Stimulated activated CD8-positive, alpha-beta memory T cell treated with anti-CD3 and anti-CD28 coated beads, Interleukin-15, amount 100 ng/mL, for 4 hours (primary cell): ENCODE data around the gene NCR2.
"Not testable (repeated sequence)": the region's sequence is repeated elsewhere in the genome, so short reads cannot be mapped to it uniquely, and the experiment has no call there.

Source experiments
- DNase-seq, 2 donors: peaks; one replicate each; pipeline ENCODE4 v3.0.0-alpha.2; 2020; ENCODE audit warnings: low read depth in 2 of 2

The NCR2 gene, protein sequence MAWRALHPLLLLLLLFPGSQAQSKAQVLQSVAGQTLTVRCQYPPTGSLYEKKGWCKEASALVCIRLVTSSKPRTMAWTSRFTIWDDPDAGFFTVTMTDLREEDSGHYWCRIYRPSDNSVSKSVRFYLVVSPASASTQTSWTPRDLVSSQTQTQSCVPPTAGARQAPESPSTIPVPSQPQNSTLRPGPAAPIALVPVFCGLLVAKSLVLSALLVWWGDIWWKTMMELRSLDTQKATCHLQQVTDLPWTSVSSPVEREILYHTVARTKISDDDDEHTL

DNA sequence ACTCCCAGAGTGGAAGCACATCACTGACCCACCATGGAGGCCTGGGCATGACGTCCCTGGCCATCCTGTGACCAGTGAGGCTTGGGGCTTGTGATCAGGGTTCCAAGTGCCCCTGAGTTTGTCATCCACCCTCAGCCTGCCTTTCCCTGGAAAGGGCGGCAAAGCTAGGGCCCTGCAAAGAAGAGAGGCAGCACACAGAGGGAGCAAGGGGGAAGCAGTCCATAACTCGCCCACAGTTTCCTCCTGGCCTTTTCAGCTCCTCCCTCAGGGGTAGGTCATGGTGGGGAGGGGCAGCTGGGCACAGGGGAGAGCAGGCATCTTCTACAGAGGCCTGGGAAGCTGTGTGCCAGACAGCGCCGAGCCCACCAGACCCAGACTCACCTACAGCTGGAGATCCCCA is at the start of gene NCR2:
Gene NCR2 (plus strand): TSS at position 313 of the 400 bp plus-strand sequence. CDS start 269 bp downstream, outside the sequence.
- no peak for DNase-seq

DNA sequence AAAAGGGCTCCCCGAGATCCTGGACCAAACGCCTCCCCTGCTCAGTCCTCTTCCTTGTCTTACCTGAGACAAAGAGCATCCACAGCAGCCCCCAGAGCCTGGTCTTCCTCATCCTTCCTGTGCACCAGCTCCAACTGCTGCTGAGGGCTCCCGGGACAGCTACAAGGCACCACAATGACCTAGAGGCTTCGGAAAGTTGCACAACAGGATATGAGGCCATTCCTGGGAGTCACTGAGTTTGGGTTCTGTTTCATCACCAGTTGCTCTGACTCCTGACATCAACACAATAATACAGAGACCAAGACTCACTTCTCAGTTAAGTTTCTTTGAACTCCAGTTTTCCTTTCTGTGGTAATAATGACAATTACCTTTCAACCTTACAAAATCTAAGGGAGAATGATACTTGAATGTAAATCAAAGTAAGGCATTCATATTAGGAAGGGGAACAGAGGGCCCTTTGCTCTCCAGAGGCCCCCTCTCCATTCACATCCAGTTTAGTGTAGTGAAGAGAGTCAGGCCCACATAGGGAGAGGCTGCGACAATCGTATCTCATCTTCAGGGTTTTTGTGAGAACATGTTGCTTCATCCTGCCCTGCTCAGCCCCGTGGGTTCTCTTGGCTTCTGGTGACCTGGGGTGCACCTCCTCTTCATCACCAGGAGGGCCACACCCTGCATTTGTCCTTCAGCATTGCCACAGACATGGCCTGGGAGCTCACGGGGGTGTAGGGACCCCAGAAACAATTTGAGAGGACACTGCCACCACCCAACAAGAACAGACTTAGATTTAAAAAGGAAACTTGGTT is 48.7 kb upstream of the NCR2 start, which contains the start of gene TREM1:
Gene TREM1 (minus strand): TSS at position 139 of the 803 bp plus-strand sequence. CDS start 27 bp downstream, at position 112.
- no peak for DNase-seq

DNA sequence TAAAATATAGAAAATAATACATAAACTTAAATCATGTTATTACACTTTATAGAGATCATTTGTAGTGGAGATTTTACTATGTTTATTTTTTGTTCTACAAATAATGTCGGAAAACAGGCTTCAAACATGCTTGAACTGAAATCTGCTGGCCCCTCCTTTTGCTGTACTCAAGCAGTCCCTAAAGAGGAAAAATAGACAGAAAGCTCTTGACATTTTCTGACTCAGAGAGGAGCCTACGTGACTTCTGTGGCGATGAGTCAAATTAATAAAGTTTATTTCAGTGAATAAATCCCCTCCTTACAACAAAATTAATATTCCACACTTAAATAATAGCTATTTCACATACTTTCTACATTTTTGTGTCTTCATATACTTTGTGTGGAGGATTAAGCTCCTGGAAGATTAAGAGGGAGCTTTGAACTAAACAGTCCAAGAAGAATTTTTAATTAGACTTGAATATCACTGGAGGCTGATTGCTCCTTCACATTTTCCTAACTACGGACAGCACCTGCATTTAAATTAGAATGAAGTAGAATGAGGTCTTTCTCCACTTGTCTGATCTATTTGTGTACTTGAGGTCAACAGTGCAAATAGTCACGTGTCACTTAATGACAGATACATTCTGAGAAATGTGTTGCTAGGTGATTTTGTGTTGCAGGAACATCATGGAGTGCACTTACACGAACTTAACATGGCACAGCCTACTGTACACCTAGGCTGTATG is 47.2 kb upstream of the NCR2 start:
- DNase-seq, result no peak

DNA sequence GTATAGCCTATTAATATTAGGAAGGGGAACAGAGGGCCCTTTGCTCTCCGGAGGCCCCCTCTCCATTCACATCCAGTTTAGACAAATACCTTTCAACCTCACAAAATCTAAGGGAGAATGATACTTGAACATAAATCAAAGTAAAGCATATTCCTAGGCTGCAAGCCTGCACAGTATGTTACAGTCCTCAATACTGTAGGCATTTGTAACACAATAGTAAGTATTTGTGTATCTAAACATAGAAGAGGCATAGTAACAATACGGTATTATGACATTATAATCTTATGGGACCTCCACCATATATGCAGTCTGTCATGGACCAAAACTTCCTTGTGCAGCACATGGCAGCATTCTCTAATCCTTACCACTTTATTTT is 46.7 kb upstream of the NCR2 start:
- no peak for DNase-seq

DNA sequence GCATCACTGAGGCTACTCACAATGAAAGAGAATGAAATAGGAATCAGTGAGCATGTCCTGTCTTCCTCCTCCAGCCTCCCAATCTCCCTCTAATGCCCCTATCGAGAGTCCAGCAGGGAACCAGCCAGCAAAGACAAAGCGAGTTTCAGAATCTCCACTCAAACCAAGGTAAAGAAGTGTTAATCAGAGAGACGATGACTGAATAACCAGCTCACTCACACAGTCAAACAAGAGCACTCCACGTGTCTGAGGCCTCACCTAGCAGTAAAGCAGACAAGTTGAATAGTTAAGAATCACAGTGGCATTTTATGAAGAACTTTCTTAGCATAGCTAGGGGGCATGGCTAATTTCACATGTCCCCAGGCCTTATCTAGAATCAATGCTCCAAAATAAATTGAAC is 45.6 kb upstream of the NCR2 start:
- no peak for DNase-seq

DNA sequence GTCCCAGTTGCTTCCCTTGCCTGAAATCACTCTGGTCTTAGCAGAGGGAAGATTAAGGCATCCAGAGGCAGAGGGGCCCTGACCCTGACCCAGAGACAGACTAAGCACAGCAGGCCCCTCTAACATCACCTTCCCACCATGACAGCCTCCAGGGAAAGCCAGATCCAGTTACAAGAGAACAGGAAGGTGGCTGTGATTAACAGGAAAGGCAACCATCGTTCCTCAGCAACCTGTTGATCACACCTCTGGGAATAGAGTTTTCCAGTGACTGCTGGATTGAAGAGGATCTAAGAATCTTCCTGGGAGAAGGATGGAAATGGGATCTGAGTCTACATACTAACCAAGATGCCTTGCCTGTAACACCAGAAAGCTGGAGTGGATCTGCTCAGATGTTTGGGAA is 43.7 kb upstream of the NCR2 start:
- no peak for DNase-seq

DNA sequence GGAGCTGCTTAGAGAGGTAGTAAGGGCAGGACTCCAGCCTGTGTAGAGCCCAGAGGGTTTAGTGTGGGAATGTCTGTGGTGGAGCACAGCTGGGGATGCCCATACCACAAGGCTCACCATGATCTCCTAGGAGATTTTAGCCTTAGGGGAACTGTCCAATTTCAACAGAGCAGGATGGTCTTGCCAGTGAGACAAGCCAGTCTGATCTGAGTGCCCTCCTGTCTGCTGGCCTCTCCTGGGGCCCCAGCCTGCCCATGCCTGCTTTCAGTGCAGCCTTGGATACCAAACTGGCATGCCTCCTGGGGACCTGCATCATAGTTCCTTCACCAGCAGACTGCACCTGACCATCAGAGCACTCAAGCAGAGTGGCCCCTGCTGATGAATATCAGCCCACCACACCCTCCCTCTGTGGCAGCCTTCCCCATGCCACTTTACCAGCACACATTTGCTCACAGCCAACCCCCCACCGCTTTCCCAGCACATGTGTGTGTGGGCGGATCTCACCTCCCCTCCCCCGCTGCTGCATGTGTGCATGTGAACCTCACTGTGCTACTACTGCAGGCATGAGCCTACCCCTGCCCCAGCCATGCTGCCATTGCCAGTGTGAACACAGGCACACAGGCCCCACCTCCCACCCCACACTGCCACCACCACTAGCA is 41.1 kb upstream of the NCR2 start:
- DNase-seq, result no peak

DNA sequence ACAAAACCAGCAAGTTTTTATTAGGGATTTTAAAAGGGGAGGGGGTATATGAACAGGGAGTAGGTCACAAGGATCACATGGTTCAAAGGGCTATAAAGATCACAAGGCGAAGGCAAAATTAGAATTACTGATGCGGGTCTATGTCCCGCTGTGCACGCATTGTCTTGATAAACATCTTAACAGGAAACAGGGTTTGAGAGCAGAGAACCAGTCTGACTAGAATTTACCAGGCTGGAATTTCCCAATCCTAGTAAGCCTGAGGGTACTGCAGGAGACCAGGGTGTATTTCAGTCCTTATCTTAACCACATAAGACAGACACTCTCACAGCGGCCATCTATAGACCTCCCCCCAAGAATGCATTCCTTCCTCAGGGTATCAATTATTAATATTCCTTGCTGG is 38.2 kb upstream of the NCR2 start:
- not testable (repeated sequence) for DNase-seq

DNA sequence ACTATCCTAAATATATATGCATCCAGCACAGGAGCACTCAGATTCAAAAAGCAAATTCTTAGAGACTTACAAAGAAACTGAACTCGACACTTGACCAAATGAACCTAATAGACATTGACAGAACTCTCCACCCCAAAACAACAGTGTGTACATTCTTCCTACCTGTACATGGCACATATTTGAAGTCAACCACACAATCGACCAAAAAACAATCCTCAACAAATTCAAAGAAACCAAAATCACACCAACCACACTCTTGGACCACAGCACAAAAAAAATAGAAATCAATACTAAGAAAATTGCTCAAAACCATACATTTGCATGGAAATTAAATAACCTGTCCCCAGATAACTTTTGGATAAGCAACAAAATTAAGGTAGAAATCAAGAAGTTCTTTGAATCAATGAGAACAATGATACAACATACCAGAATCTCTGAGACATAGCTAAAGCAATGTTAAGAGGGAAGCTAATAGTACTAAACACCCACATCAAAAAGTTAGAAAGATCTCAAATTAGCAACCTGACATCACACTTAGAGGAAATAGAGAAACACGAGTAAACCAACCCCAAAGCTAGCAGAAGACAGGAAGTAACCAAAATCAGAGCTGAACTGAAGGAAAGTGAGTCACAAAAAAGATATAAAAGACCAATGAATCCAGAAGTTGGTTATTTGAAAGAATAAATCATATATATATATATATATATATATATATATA is 36.5 kb upstream of the NCR2 start:
- DNase-seq, result no peak

DNA sequence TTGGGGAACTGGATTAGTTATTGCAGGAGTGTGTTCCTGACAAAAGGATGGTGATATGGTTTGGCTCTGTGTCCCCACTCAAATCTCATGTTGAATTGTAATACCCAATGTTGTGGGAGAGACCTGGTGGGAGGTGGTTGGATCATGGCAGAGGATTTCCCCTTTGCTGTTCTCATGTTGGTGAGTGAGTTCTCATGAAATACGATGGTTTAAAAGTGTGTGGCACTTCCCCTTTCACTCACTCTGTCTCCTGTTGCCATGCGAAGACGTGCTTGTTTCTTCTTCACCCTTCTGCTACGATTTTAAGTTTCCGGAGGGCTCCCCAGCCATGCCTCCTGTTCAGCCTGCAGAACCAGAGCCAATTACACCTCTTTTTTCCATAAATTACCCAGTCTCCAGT is 32.8 kb upstream of the NCR2 start:
- DNase-seq, result no peak

DNA sequence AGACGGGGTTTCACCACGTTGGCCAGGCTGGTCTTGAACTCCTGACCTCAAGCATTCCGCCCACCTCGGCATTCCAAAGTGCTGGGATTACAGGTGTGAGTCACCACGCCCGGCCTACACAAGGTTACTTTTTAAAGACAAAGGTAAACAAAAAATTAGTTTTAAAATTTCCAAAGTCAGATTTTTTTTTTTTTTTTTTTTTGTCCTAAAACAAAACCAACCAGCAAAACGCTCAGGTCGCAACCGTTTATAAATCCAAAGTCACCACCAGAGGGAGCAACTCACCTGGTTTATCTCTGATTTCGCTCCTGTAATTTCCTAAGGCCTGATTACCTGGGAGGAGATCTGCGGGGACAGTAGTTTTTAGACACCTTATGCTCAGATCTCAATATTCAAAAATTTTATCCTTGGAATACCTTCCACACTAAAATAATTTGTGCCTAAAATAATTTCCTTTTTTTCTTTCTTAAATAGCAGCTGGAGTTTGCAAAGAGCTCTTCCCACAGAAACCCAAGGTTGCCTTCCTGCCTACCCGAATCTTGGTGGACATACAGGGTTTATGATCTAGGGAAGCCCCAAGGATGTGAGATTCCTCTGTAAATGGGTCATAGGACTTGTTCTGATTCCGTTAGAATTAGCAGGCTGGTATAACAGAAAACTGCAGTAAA is 29.1 kb upstream of the NCR2 start:
- no peak for DNase-seq

DNA sequence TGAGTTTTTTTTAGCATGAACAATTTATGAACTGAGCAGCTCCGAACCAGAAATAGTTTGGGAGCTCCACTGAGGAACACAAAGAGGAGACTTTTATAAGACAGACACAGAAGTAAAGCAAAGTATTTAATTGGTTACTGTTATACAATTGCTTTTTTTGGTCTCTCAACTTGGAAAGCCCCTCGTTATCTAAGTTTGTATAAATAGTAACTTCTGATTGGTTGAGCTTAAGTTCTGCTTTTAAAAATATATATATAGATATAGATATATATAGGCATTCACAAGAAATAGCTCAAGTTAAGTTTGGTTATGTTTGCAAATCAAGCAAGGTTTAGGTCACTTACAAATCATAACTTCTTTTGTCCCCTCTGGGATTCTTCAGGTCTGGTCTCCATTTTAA is 20.2 kb upstream of the NCR2 start:
- DNase-seq, result no peak

DNA sequence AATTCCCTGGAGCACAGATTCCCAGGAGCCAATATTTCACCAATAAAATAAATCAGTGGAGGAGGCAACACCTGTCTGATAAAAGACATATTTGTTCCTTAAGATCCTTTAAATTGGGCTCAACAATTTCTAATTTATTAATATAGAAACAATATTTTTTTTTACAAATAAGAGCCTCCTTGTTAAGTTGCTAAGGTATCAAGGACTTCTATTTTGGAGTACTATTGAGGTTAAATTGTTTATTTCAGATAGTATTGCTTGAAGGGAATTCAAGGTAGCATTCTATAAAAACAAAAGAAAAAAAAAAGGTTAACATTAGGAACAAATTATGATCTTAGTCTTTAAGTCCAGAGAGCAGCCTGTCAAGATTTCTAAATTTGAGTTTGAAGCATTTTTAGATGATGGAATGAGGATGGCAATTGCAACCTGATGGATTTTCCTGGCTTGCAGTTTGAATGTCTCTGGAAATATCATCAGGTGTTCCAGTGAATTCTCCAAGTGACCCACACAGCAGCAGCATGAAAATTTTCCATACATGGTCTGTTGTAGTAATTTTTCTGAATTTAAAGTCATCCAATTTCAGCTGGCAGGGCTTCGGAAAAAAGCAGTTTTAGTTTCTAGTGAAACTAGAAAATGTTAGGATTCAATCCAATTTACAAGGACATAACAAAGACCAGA is 19.3 kb upstream of the NCR2 start:
- DNase-seq, result no peak

DNA sequence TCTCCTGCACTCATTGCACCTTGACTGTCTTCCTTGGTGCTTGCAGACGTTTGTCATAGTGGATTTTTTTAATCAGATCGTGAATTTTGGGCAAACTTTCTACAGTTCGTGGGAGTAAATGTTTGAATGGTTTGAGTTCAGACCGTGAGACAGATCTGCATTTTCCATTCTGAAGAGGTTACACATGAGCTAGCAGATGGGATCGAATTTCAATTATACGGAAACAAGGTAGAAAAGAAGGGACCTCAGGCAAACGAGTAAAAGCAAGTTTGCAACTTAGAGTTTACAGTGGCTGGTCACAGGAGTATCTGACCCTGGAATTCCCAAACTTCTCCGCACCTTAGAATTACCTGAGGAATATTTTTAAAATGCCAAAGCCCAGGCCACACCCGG is 17.2 kb upstream of the NCR2 start:
- no peak for DNase-seq

DNA sequence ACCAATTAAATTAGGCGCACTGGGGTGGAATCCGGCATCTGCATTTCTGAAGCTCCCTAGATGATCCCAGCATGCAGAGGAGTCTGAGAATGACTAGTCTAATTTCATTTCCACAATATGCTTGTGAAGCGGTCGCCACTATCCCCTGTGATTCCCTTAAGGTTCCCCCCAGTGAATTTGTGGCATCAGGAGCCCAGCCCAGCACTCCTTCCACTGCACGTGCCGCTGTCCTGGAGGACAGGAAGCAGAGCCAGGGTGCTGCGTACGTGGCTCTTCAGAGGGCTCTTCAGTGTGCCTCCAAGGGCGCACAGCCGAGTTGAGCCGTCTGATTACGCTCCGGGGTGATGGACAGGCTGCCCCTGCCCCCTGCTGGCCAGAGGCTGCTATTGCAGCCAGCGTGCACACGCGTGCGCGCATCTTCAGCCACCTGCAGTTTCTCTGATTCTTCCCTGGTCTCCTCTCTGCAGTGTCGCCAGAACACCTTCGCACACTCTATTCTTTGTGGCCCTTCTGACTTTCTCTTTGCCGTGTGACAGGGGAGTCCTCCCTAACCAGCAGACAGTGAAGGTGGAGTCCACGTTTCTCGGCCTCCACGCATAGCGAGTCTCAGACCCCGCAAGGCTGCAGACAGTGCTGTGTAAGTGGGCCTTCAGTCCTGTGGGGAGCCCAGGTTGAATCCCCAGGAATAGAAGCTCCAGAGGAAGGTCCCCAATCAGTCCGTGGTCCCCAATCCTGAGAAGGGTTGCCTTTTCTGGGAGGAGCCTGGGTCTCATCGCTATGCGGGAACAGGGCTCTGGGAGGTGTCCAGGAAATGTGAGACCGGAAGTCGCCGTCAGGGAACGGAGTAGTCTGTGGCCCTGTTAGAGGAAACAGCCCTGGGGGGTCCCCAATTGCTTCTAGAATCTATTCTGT is 16.5 kb upstream of the NCR2 start:
- peak; percentile 61 to 65 for DNase-seq

DNA sequence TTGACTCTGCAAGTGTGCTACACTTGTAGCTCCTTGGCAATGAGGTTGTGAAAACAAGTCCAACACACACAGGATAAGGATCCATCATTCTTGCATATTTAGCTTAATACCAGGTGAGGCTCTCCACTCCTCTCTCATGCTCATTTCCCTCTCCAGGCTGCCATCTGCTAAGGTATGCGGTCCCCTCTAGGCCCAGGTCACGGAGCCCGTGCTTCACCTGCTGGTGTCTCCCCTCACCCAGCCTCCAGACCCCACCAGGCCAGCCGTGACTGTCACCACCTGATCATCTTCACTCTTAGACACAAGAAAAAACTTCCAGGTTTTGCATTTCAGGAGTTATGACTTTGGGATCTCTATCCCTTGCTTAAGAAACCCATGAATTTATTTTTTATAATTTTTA is 14.2 kb upstream of the NCR2 start:
- DNase-seq, result no peak

DNA sequence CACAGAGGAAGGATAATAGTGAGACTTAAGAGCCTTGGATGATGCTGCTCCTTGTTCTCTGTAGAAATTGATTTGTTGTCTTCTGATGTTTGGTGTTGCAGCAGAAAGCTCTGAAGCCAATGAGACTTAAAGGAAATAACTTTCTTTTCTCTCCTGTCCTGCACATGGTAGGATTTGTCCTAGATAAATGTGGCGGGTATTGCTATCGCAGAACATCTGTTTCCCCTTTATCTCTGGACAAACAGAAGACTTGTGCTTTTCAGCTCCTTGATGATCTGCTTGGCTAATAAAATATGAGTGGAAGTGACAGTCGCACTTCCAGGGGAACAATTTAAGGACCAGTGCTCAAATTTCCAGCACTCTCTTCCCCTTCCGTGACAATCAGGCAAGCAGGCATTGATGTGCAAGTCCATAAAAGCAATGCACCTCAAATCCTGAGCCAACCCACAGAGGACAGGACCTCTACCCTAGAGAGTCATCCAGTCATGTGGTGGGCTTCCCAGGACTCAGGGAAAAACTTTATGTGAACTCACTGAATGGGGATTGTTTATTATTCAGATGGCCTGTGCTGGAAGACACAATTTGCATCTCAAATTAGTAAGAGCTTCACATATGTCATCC is 9.9 kb upstream of the NCR2 start:
- DNase-seq, result no peak

DNA sequence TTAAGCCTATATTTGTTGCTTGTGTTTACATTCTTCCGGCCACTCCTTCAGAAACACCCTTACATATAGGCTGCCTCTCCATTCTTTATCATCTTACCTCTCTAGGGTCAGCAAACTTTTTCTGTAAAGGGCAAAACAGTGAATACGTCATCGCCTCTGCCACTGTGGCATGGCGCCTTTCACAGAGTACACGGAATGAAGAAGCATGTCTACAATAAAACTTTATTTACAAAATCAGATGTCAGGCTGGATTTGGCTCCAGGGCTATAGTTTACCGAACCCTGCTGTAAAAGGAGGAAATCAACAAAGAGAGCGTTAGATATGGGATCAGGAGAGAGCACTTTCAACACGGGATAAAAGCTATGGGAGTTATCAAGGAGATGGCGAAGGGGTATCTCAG is 9.3 kb upstream of the NCR2 start:
- no peak for DNase-seq

DNA sequence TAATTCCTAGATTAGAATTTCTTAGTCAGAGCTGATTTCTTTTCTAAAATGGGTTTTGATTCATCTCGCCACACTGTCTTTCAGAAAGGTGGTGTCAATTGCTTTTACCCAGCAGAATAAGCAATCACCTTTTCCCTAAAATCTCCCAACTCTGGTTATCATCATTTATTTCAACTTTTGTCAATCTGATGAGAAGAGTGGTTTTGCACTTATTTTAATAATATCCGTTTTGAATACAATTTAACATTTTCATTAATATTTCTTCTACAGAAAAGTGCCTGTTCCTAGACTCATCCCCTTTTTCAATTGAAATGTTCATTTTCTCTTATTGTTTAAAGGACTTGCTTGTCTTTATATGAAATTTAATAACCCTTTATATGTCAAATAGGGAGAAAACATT is 8.2 kb upstream of the NCR2 start:
- no peak for DNase-seq
